Karpas-422 (cell line): ENCODE measurements around the gene CMTM8. TPM values are rescaled to one million over a fixed set of nuclear protein-coding genes. Genes with fewer than 3 reads are reported as not detected.

ENCODE experiments used
- DNase-seq: peaks from one replicate; pipeline ENCODE4 v3.0.0-alpha.2; 2015
- H2AFZ ChIP-seq: fragments of 200-600 bp; sonication (generic); 2 replicates; pipeline ENCODE4 v1.6.1; 2014; ENCODE audit warnings: antibody characterized with exemption, low read length, mixed read lengths
- H3K27ac ChIP-seq: fragments of 200-600 bp; sonication (generic); 2 replicates; pipeline ENCODE4 v1.5.1; 2014; ENCODE audit warnings: mild to moderate bottlenecking, low read length, moderate library complexity
- H3K27me3 ChIP-seq: fragments of 200-600 bp; sonication (generic); 2 replicates; pipeline ENCODE4 v1.6.1; 2014; ENCODE audit warnings: low read length, mixed read lengths
- H3K36me3 ChIP-seq: fragments of 200-600 bp; sonication (generic); 2 replicates; pipeline ENCODE4 v1.6.1; 2014; ENCODE audit warnings: low read length, mixed read lengths; ENCODE audit not compliant: insufficient read depth
- H3K4me1 ChIP-seq: fragments of 200-600 bp; sonication (generic); 2 replicates; pipeline ENCODE4 v1.6.1; 2014; ENCODE audit warnings: mild to moderate bottlenecking, low read length, mixed read lengths
- H3K4me2 ChIP-seq: fragments of 200-600 bp; sonication (generic); 2 replicates; pipeline ENCODE4 v1.6.1; 2014; ENCODE audit warnings: low read length, low read depth, mild to moderate bottlenecking; ENCODE audit not compliant: poor library complexity, severe bottlenecking
- H3K4me3 ChIP-seq: fragments of 200-600 bp; sonication (generic); 2 replicates; pipeline ENCODE4 v1.5.1; 2014; ENCODE audit warnings: mild to moderate bottlenecking, antibody characterized with exemption, low read length, mixed read lengths
- H3K79me2 ChIP-seq: fragments of 200-600 bp; sonication (generic); 2 replicates; pipeline ENCODE4 v1.6.1; 2014; ENCODE audit warnings: mild to moderate bottlenecking, low read length, mixed read lengths
- H3K9ac ChIP-seq: fragments of 200-600 bp; sonication (generic); 2 replicates; pipeline ENCODE4 v1.6.0; 2014; ENCODE audit warnings: low read length
- H3K9me2 ChIP-seq: fragments of 200-600 bp; sonication (generic), shearing (Covaris generic); replicated peaks from 2 replicates; pipeline ENCODE4 v1.6.0; 2014; ENCODE audit warnings: mild to moderate bottlenecking, low read length, moderate library complexity; ENCODE audit not compliant: insufficient read depth
- H3K9me3 ChIP-seq: fragments of 300-700, 200-600 bp; sonication (generic); 2 replicates; pipeline ENCODE4 v1.6.1; 2014; ENCODE audit warnings: low read length, mixed read lengths
- H4K20me1 ChIP-seq: fragments of 200-600 bp; sonication (generic); 2 replicates; pipeline ENCODE4 v1.6.1; 2014; ENCODE audit warnings: mild to moderate bottlenecking, antibody characterized with exemption, low read length, low read depth; ENCODE audit not compliant: insufficient read depth
- total RNA-seq: library from RNA; depleted of rRNA; stranded (reverse); fragments of >200 nt; shearing (Covaris generic); gene quantifications from 2 replicates; pipeline ENCODE4 v1.2.3, GENCODE V29; 2014; ENCODE audit warnings: low replicate concordance

CMTM8 gene
- total RNA-seq, 1 experiment from 2014 or later: 0.19 TPM

- no peak overlapping the region for H2AFZ ChIP-seq
- no peaks in the 10 kb centered on the region for H3K79me2 ChIP-seq
- H3K9ac ChIP-seq: no peak overlapping the region
- no peaks in the 10 kb centered on the region for H3K27me3 ChIP-seq
- H3K4me1 ChIP-seq: no peaks in the 10 kb centered on the region
- H3K27ac ChIP-seq: no peak overlapping the region
- peak; percentile 29 for DNase-seq
- no peaks in the 10 kb centered on the region for H3K9me2 ChIP-seq
- no peak overlapping the region for H3K4me3 ChIP-seq
- H3K36me3 ChIP-seq: no peaks in the 10 kb centered on the region
- H3K4me2 ChIP-seq: no peak overlapping the region
- no peaks in the 10 kb centered on the region for H3K9me3 ChIP-seq
- H4K20me1 ChIP-seq: no peaks in the 10 kb centered on the region
Measured at GRCh38 chr3:32316976-32317375, 78.5 kb downstream of the CMTM8 start.

DNA sequence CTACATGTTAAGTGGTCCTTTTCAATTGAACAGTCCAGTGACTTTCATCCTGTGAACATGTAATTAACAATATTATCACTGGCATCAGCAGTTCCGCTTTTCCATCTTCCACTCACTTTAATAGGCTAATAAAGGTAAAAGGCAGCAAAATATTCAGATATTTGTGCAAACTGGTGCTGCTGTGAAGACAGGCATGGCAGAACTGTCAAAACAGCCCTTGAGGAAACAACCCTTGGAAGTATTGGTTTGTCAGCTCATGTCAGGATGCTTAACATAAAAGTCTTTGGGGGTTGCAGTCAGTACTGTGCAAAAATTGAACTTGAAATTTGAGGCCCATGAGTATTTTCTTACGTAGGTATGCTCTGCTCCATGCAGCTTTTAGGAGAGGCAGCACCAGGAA, 81.1 kb downstream of the CMTM8 start:
- Histone ChIP-seq H3K27ac (no peak overlapping the region), H2AFZ (no peak overlapping the region), H3K4me1 (peaks cover under 1% of the 10 kb centered on the region), H3K4me2 (no peak overlapping the region), H3K36me3 (no peaks in the 10 kb centered on the region), H4K20me1 (no peaks in the 10 kb centered on the region), H3K4me3 (no peak overlapping the region), H3K79me2 (no peaks in the 10 kb centered on the region), H3K9ac (no peak overlapping the region), H3K9me2 (no peaks in the 10 kb centered on the region), H3K9me3 (no peaks in the 10 kb centered on the region), H3K27me3 (no peaks in the 10 kb centered on the region)
- DNase-seq: no peak

- no peak overlapping the region for H3K4me2 ChIP-seq
- no peak overlapping the region for H3K27ac ChIP-seq
Measured at GRCh38 chr3:32320080-32320479, 81.6 kb downstream of the CMTM8 start.

DNA sequence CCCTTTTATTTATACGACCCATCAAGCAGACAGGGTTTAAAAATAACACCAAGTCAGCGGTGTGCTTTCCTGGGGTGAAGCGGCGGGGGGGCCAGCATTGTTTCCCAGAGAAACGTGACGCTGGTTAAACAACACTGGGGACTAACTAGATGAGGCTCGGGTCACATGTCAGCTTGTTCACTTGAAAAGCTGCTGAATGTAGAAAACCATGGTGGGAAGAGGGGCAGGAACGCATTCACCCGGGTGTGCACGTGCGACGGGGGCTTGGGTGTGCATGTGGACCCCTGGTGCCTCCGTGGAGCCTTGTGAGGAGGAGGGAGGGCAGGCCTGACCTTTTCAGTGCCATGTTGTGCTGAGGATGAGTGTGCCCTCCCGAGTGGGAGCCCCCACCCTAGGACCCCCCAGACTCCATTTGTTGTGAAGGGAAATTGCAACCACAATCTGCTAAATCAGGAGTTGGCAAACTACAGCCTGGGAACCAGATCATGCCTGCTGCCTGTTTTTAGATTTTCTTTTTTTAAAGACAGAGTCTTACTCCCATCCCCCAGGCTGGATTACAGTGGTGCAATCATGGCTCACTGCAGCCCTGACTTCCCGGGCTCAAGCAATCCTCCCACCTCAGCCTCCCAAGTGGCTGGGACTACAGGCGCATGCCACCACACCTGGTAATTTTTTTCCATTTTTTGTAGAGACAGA, 82.8 kb downstream of the CMTM8 start:
- H3K9me2 ChIP-seq: no peaks in the 10 kb centered on the region
- H3K36me3 ChIP-seq: no peaks in the 10 kb centered on the region
- no peak overlapping the region for H3K4me2 ChIP-seq
- H3K9ac ChIP-seq: no peak overlapping the region
- H3K4me1 ChIP-seq: peaks cover 17% of the 10 kb centered on the region
- no peak for DNase-seq
- H2AFZ ChIP-seq: no peak overlapping the region
- H3K79me2 ChIP-seq: no peaks in the 10 kb centered on the region
- no peaks in the 10 kb centered on the region for H3K27me3 ChIP-seq
- no peaks in the 10 kb centered on the region for H4K20me1 ChIP-seq
- H3K27ac ChIP-seq: no peak overlapping the region
- no peaks in the 10 kb centered on the region for H3K9me3 ChIP-seq
- no peak overlapping the region for H3K4me3 ChIP-seq

More at GRCh38 chr3:32320080-32320479, 81.6 kb downstream of the CMTM8 start:
- H4K20me1 ChIP-seq: no peaks in the 10 kb centered on the region
- no peaks in the 10 kb centered on the region for H3K36me3 ChIP-seq
- no peak overlapping the region for H3K4me3 ChIP-seq
- no peak for DNase-seq
- H3K4me1 ChIP-seq: peaks cover 6% of the 10 kb centered on the region
- H3K9me2 ChIP-seq: no peaks in the 10 kb centered on the region
- H3K9ac ChIP-seq: no peak overlapping the region
- H3K79me2 ChIP-seq: no peaks in the 10 kb centered on the region
- H2AFZ ChIP-seq: no peak overlapping the region
- H3K9me3 ChIP-seq: no peaks in the 10 kb centered on the region
- no peaks in the 10 kb centered on the region for H3K27me3 ChIP-seq

- Histone ChIP-seq H3K79me2 (no peaks in the 10 kb centered on the region), H3K4me1 (peaks cover 18% of the 10 kb centered on the region), H2AFZ (no peak overlapping the region), H3K9ac (no peak overlapping the region), H3K9me2 (no peaks in the 10 kb centered on the region), H4K20me1 (no peaks in the 10 kb centered on the region), H3K27me3 (no peaks in the 10 kb centered on the region), H3K9me3 (no peaks in the 10 kb centered on the region), H3K36me3 (no peaks in the 10 kb centered on the region), H3K4me3 (no peak overlapping the region), H3K27ac (no peak overlapping the region), H3K4me2 (no peak overlapping the region)
- DNase-seq: no peak
Measured at GRCh38 chr3:32322311-32322710, 83.8 kb downstream of the CMTM8 start.

- Histone ChIP-seq H3K9me3 (no peaks in the 10 kb centered on the region), H3K4me2 (no peak overlapping the region), H3K36me3 (no peaks in the 10 kb centered on the region), H3K4me1 (peaks cover 18% of the 10 kb centered on the region), H3K9me2 (no peaks in the 10 kb centered on the region), H4K20me1 (no peaks in the 10 kb centered on the region), H3K79me2 (no peaks in the 10 kb centered on the region), H3K27me3 (no peaks in the 10 kb centered on the region), H3K4me3 (no peak overlapping the region), H3K9ac (no peak overlapping the region), H3K27ac (no peak overlapping the region), H2AFZ (no peak overlapping the region)
- no peak for DNase-seq
Measured at GRCh38 chr3:32323604-32324003, 85.1 kb downstream of the CMTM8 start.

GRCh38 chr3:32325201-32325600, 86.7 kb downstream of the CMTM8 start:
- H3K27me3 ChIP-seq: no peaks in the 10 kb centered on the region
- H3K9me2 ChIP-seq: no peaks in the 10 kb centered on the region
- H3K36me3 ChIP-seq: no peaks in the 10 kb centered on the region
- no peak overlapping the region for H3K9ac ChIP-seq
- peaks cover 18% of the 10 kb centered on the region for H3K4me1 ChIP-seq
- no peak overlapping the region for H2AFZ ChIP-seq
- H3K4me3 ChIP-seq: no peak overlapping the region
- no peak overlapping the region for H3K27ac ChIP-seq
- no peaks in the 10 kb centered on the region for H3K79me2 ChIP-seq
- no peak overlapping the region for H3K4me2 ChIP-seq
- H3K9me3 ChIP-seq: no peaks in the 10 kb centered on the region
- no peaks in the 10 kb centered on the region for H4K20me1 ChIP-seq
- DNase-seq: peak; percentile 43

DNA sequence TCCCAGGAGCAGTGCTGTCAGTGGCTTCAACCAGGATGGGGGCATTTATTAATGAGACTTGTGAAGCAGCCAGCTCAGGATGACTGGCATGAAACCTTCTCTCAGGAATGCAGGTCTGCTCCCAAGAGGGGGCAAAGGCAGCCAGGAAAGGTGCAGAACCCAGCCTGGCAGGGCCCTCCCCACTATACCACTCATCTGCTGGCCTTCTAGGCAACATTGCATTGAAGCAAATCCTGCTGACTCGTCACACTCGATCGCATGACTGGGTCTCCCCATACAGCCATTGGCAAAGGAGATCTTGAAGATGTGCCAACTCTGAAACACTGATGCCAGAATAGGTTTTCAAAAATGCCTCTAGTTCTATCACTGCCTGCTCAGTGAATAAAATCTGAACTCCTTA, 87.4 kb downstream of the CMTM8 start:
- no peak overlapping the region for H3K4me3 ChIP-seq
- H2AFZ ChIP-seq: no peak overlapping the region
- no peaks in the 10 kb centered on the region for H3K79me2 ChIP-seq
- no peaks in the 10 kb centered on the region for H3K36me3 ChIP-seq
- no peaks in the 10 kb centered on the region for H3K9me2 ChIP-seq
- H3K4me1 ChIP-seq: peaks cover 18% of the 10 kb centered on the region
- H3K27me3 ChIP-seq: no peaks in the 10 kb centered on the region
- no peaks in the 10 kb centered on the region for H3K9me3 ChIP-seq
- H3K9ac ChIP-seq: no peak overlapping the region
- H4K20me1 ChIP-seq: no peaks in the 10 kb centered on the region
- H3K4me2 ChIP-seq: no peak overlapping the region
- no peak for DNase-seq
- H3K27ac ChIP-seq: no peak overlapping the region
